Psoas muscle (tissue), 8 donors: ENCODE data around the gene ABCA6. TPM values are rescaled to one million over a fixed set of nuclear protein-coding genes. Genes with fewer than 3 reads are reported as not detected.
"Not testable (repeated sequence)": the region's sequence is repeated elsewhere in the genome, so short reads cannot be mapped to it uniquely, and the experiment has no call there.

Experiments used
- ATAC-seq, 4 donors: fragments of 200-7000 bp; cut with Tn5 transposase; one replicate each; pipeline ENCODE4 v1.9.1; 2020; ENCODE audit warnings: moderate library complexity in 3 of 4, mild to moderate bottlenecking in 2 of 4
- DNase-seq, 2 donors: peaks; one replicate each; pipeline ENCODE4 v3.0.0-alpha.2; 2020
- H3K27ac ChIP-seq: fragments of 200-600 bp; one replicate; pipeline ENCODE4 v1.8.0; 2022
- H3K27me3 ChIP-seq, 3 donors: fragments of 200-600 bp in 1 of 3; one replicate each; pipeline versions ENCODE4 v1.6.1 to v1.8.0; 2013 to 2022; ENCODE audit warnings: low read length in 2 of 3, mild to moderate bottlenecking in 2 of 3, moderate library complexity in 1 of 3; ENCODE audit not compliant: insufficient read depth in 3 of 3
- H3K36me3 ChIP-seq, 2 donors: fragments of 200-600 bp in 1 of 2; one replicate each; pipeline versions ENCODE4 v1.6.1 to v1.8.0; 2013 to 2022; ENCODE audit warnings: low read depth in 1 of 2, mild to moderate bottlenecking in 1 of 2, moderate library complexity in 1 of 2; ENCODE audit not compliant: insufficient read depth in 1 of 2
- H3K4me1 ChIP-seq: fragments of 200-600 bp; one replicate; pipeline ENCODE4 v1.8.0; 2022
- H3K4me3 ChIP-seq: fragments of 200-600 bp; one replicate; pipeline ENCODE4 v1.8.0; 2022; ENCODE audit warnings: mild to moderate bottlenecking
- H3K9me3 ChIP-seq: fragments of 200-600 bp; one replicate; pipeline ENCODE4 v1.8.0; 2022
- CTCF ChIP-seq: fragments of 200-600 bp; IDR thresholded peaks from one replicate; pipeline ENCODE4 v1.8.0; 2022; ENCODE audit warnings: antibody characterized with exemption
- WGBS, 3 donors: extraction: QIAGEN DNeasy Blood & Tissue Kit; methylation state at CpG; one replicate each; pipeline versions ENCODE4 v1.1.6 to v1.1.7; 2013; 5-methylcytosine and 5-hydroxymethylcytosine counted together
- intact Hi-C, 2 donors: fragments of 100-400 bp; cut with DNase I; formaldehyde crosslinking; loops; one replicate each; pipeline versions ENCODE4 v1.11.0 to v1.14.2; 2022
- polyA plus RNA-seq, 3 donors: library from polyadenylated mRNA; stranded (reverse); fragments of 200-250 nt; gene quantifications; one replicate each; pipeline ENCODE4 v1.2.3, GENCODE V29; 2013
- total RNA-seq, 4 donors: library from RNA; stranded (reverse); fragmentation: NEBNext Ultra II Directional in 2 of 4; extraction: Animal tissue kit (Norgen Biotek cat#: 25700) in 2 of 4; gene quantifications; one replicate each; pipeline versions ENCODE4 v1.2.1 to v1.2.4, GENCODE V29; 2021 to 2023
- donor health status: healthy with polysubstance abuse.
- donor health status: DM: no; HTN: no; CAD: no; lungs with moderate emphysema.
- donor health status: Bipolar disorder and iron deficiency.
- donor health status: healthy.
- donor health status: DM: yes; HTN: yes; CAD: no.
- donor health status: DM: no; HTN: no; CAD: no.
- donor health status: DM: no; HTN: no; CAD: no.
- donor health status: DM: yes; HTN: yes; CAD: no.

The ABCA6 gene
- total and polyA plus RNA-seq, 7 donors, result 2.7 to 21.2 (median 6.8) TPM

GRCh38 chr17:69173118-69173517, 31.4 kb upstream of the ABCA6 start:
- intact Hi-C loops, result no loop called here
- no peaks in the 10 kb centered on the region for H3K9me3 ChIP-seq
- 70 to 97% (median 79%) methylated on average over 2 of the region's 2 CpGs for WGBS, 3 donors
- TF ChIP-seq CTCF, result no peak
- H3K27me3 ChIP-seq, result no peaks in the 10 kb centered on the region
- ATAC-seq (no peak), DNase-seq (no peak)
- no peaks in the 10 kb centered on the region for H3K4me1 ChIP-seq
- no peak overlapping the region for H3K27ac ChIP-seq
- H3K36me3 ChIP-seq, result peaks cover 0 to 84% of the 10 kb centered on the region in 2 donors
- H3K4me3 ChIP-seq, result no peak overlapping the region

GRCh38 chr17:69170377-69170776, 28.7 kb upstream of the ABCA6 start:
- Histone ChIP-seq H3K4me3 (no peak overlapping the region), H3K27ac (no peak overlapping the region), H3K36me3 (peaks cover 0 to 75% of the 10 kb centered on the region in 2 donors), H3K27me3 (no peaks in the 10 kb centered on the region), H3K9me3 (no peaks in the 10 kb centered on the region), H3K4me1 (no peaks in the 10 kb centered on the region)
- intact Hi-C loops, result no loop called here
- DNase-seq (no peak), ATAC-seq (no peak)
- TF ChIP-seq CTCF, result no peak

- H3K27me3 ChIP-seq, H3K27ac ChIP-seq, intact Hi-C loops, H3K4me1 ChIP-seq, H3K4me3 ChIP-seq, DNase-seq, ATAC-seq, H3K9me3 ChIP-seq: not testable (repeated sequence)
- peaks cover 0 to 69% of the 10 kb centered on the region in 2 donors for H3K36me3 ChIP-seq
Measured at GRCh38 chr17:69168642-69169041, 26.9 kb upstream of the ABCA6 start.

GRCh38 chr17:69166957-69167356, 25.3 kb upstream of the ABCA6 start:
- H3K36me3 ChIP-seq, result peaks cover 0 to 71% of the 10 kb centered on the region in 2 donors
- DNase-seq (no peak), ATAC-seq (no peak)
- H3K4me1 ChIP-seq, result no peaks in the 10 kb centered on the region
- WGBS, 3 donors, result 89 to 91% (median 91%) methylated on average over 2 of the region's 2 CpGs
- no peaks in the 10 kb centered on the region for H3K9me3 ChIP-seq
- intact Hi-C loops, result no loop called here
- H3K4me3 ChIP-seq, result no peak overlapping the region
- H3K27ac ChIP-seq, result no peak overlapping the region
- H3K27me3 ChIP-seq, result no peaks in the 10 kb centered on the region
- no peak for TF ChIP-seq CTCF

GRCh38 chr17:69164206-69164605, 22.5 kb upstream of the ABCA6 start:
- intact Hi-C loops, result no loop called here
- DNase-seq, result no peak
- no peaks in the 10 kb centered on the region for H3K27me3 ChIP-seq
- H3K27ac ChIP-seq, result no peak overlapping the region
- H3K36me3 ChIP-seq, result peaks cover 0 to 70% of the 10 kb centered on the region in 2 donors
- no peak overlapping the region for H3K4me3 ChIP-seq
- no peak for ATAC-seq
- H3K9me3 ChIP-seq, result no peaks in the 10 kb centered on the region
- TF ChIP-seq CTCF, result no peak
- no peaks in the 10 kb centered on the region for H3K4me1 ChIP-seq
